ENCODE results near the gene IFNA17.
A peak's percentile ranks its signal among the peaks of the same experiment; 100 is the strongest.
"Not testable (repeated sequence)": the region's sequence is repeated elsewhere in the genome, so short reads cannot be mapped to it uniquely, and the experiment has no call there.

IFNA17 gene

GRCh38 chr9:21228122-21228521 is at the start of gene IFNA17:
TSS of gene IFNA17 (minus strand) at chr9:21228222. CDS start at chr9:21228173, 49 bp downstream.
- DNase-seq: no peak

- no peak for DNase-seq
Measured at GRCh38 chr9:21268347-21268657, 40.3 kb upstream of the IFNA17 start.

GRCh38 chr9:21267485-21268346 is 39.7 kb upstream of the IFNA17 start:
- DNase-seq: peak in 1 of 56 donors; percentile 1

GRCh38 chr9:21266733-21267484 is 38.9 kb upstream of the IFNA17 start:
- DNase-seq: no peak

GRCh38 chr9:21265421-21266189 is 37.6 kb upstream of the IFNA17 start:
- DNase-seq: no peak

- DNase-seq: no peak
Measured at GRCh38 chr9:21255538-21256212, 27.7 kb upstream of the IFNA17 start.

- peak in 11 of 56 donors; percentile 6 to 37 (median 12) for DNase-seq
Measured at GRCh38 chr9:21252721-21253547, 24.9 kb upstream of the IFNA17 start.

GRCh38 chr9:21251638-21252037 is 23.6 kb upstream of the IFNA17 start:
- DNase-seq: no peak

- DNase-seq: no peak
Measured at GRCh38 chr9:21251190-21251589, 23.2 kb upstream of the IFNA17 start.

- no peak for DNase-seq
Measured at GRCh38 chr9:21244836-21245235, 16.8 kb upstream of the IFNA17 start.

- no peak for DNase-seq
Measured at GRCh38 chr9:21239911-21240310, 11.9 kb upstream of the IFNA17 start, which contains the start of gene IFNA14. TSS of gene IFNA14 (minus strand) at chr9:21240005. CDS start at chr9:21239935, 70 bp downstream.

- not testable (repeated sequence) for DNase-seq
Measured at GRCh38 chr9:21236360-21236714, 8.3 kb upstream of the IFNA17 start.

GRCh38 chr9:21235468-21236359 is 7.7 kb upstream of the IFNA17 start:
- peak in 6 of 56 donors; percentile 5 to 50 (median 15) for DNase-seq

- no peak for DNase-seq
Measured at GRCh38 chr9:21234153-21234687, 6.2 kb upstream of the IFNA17 start.

GRCh38 chr9:21233258-21233657 is 5.2 kb upstream of the IFNA17 start:
- no peak for DNase-seq

- not testable (repeated sequence) for DNase-seq
Measured at GRCh38 chr9:21217211-21217610, 10.8 kb downstream of the IFNA17 start, which contains the start of gene IFNA16. TSS of gene IFNA16 (minus strand) at chr9:21217311. CDS start at chr9:21217305, 6 bp downstream.

- DNase-seq: not testable (repeated sequence)
Measured at GRCh38 chr9:21213411-21214326, 14.4 kb downstream of the IFNA17 start.

GRCh38 chr9:21212160-21212559 is 15.9 kb downstream of the IFNA17 start:
- DNase-seq: not testable (repeated sequence)
